B cell (primary cell): Measurements from ENCODE around the gene NDUFB6. TPM values are rescaled to one million over a fixed set of nuclear protein-coding genes. Genes with fewer than 3 reads are reported as not detected.
A peak's percentile ranks its signal among the peaks of the same experiment; 100 is the strongest.

Experiments used
- ATAC-seq: fragments of 200-7000 bp; cut with Tn5 transposase; one replicate; pipeline ENCODE4 v1.10.0; 2021; ENCODE audit warnings: low read depth, mild to moderate bottlenecking, moderate number of reproducible peaks, moderate library complexity
- CTCF ChIA-PET: fragments of 350-600 bp; sonication (Branson Sonifier 250); formaldehyde crosslinking; loops from one replicate; lab custom pipeline; 2021; ENCODE audit warnings: antibody characterized with exemption, inconsistent platforms; lab: Charles Lee
- POLR2A ChIA-PET: fragments of 350-600 bp; sonication (Branson Sonifier 250); formaldehyde crosslinking; loops from one replicate; lab custom pipeline; 2021; ENCODE audit warnings: antibody characterized with exemption; lab: Charles Lee
- DNase-seq: peaks from one replicate; pipeline ENCODE4 v3.0.0; 2013
- H2AFZ ChIP-seq: 2 replicates; pipeline ENCODE4 v1.6.1; 2012; ENCODE audit warnings: mild to moderate bottlenecking, low read depth, low read length; ENCODE audit not compliant: insufficient read depth, poor library complexity, severe bottlenecking
- H3K27ac ChIP-seq, 2 donors: 1 replicate in 1 of 2; 2 replicates in 1 of 2; pipeline ENCODE4 v1.5.1; 2012 to 2013; ENCODE audit warnings: low read length in 2 of 2, mild to moderate bottlenecking in 2 of 2, moderate library complexity in 1 of 2
- H3K27me3 ChIP-seq, 4 experiments: fragments of 200-600 bp in 1 of 4; sonication (generic) in 1 of 4; replicated peaks in 1 of 4; 1 replicate in 2 of 4; 2 replicates in 2 of 4; pipeline versions ENCODE4 v1.6.1 to v1.7.0; 2013 to 2016; ENCODE audit warnings: low read length in 3 of 4, mild to moderate bottlenecking in 2 of 4, mixed read lengths in 1 of 4, moderate library complexity in 1 of 4; ENCODE audit not compliant: insufficient read depth in 4 of 4, control insufficient read depth in 3 of 4; ENCODE audit errors: control extremely low read depth in 1 of 4
- H3K36me3 ChIP-seq, 2 experiments: replicated peaks in 1 of 2; 1 replicate in 1 of 2; 2 replicates in 1 of 2; pipeline versions ENCODE4 v1.6.1 to v1.7.1; 2013; ENCODE audit warnings: low read length in 1 of 2; ENCODE audit not compliant: insufficient read depth in 2 of 2, control insufficient read depth in 1 of 2; ENCODE audit errors: control extremely low read depth in 1 of 2, extremely low read depth in 1 of 2
- H3K4me1 ChIP-seq, 2 donors: fragments of 200-600 bp in 1 of 2; sonication (generic) in 1 of 2; 1 replicate in 1 of 2; 2 replicates in 1 of 2; pipeline versions ENCODE4 v1.5.1 to v1.6.1; 2013 to 2017; ENCODE audit warnings: low read length in 2 of 2; ENCODE audit not compliant: control insufficient read depth in 2 of 2, insufficient read depth in 2 of 2
- H3K4me2 ChIP-seq: replicated peaks from 2 replicates; pipeline ENCODE3; 2012; ENCODE audit warnings: mild to moderate bottlenecking, low read depth, low read length; ENCODE audit not compliant: poor library complexity, severe bottlenecking
- H3K4me3 ChIP-seq, 5 experiments: fragments of 200-600 bp in 1 of 5; sonication (generic) in 1 of 5; 1 replicate in 3 of 5; 2 replicates in 2 of 5; pipeline versions ENCODE4 v1.5.1 to v1.7.0; 2011 to 2016; ENCODE audit warnings: low read length in 4 of 5, mild to moderate bottlenecking in 4 of 5, low read depth in 2 of 5, control low read depth in 1 of 5, moderate library complexity in 1 of 5; ENCODE audit not compliant: insufficient read depth in 1 of 5; ENCODE audit errors: control extremely low read depth in 1 of 5, extremely low read depth in 1 of 5
- H3K79me2 ChIP-seq: fragments of 200-600 bp; sonication (generic); one replicate; pipeline ENCODE4 v1.6.0; 2016; ENCODE audit warnings: low read length; ENCODE audit not compliant: control insufficient read depth, insufficient read depth
- H3K9ac ChIP-seq: fragments of 200-600 bp; sonication (generic); 2 replicates; pipeline ENCODE4 v1.6.1; 2017; ENCODE audit warnings: mild to moderate bottlenecking, low read length, moderate library complexity
- H3K9me3 ChIP-seq, 3 donors: one replicate each; pipeline versions ENCODE4 v1.6.1 to v1.7.1; 2013; ENCODE audit warnings: low read length in 2 of 3; ENCODE audit not compliant: control insufficient read depth in 2 of 3, insufficient read depth in 1 of 3; ENCODE audit errors: control extremely low read depth in 1 of 3
- H4K20me1 ChIP-seq: 2 replicates; pipeline ENCODE4 v1.6.0; 2012; ENCODE audit warnings: mild to moderate bottlenecking, low read length; ENCODE audit not compliant: insufficient read depth, control insufficient read depth, poor library complexity, severe bottlenecking
- H3K27ac Mint-ChIP-seq: one replicate; pipeline ENCODE4 v1.8.0; 2021; ENCODE audit warnings: mixed read lengths
- H3K27me3 Mint-ChIP-seq: one replicate; pipeline ENCODE4 v1.8.0; 2021; ENCODE audit warnings: mixed read lengths
- H3K4me1 Mint-ChIP-seq: one replicate; pipeline ENCODE4 v1.8.0; 2021; ENCODE audit warnings: mixed read lengths
- H3K4me3 Mint-ChIP-seq: one replicate; pipeline ENCODE4 v1.8.0; 2021; ENCODE audit warnings: mixed read lengths
- H3K9me3 Mint-ChIP-seq: one replicate; pipeline ENCODE4 v1.8.0; 2022; ENCODE audit warnings: mixed read lengths; ENCODE audit not compliant: insufficient read depth
- CTCF ChIP-seq: fragments of 200-600 bp; IDR thresholded peaks from one replicate; pipeline ENCODE4 v1.8.0; 2022; ENCODE audit warnings: antibody characterized with exemption, mild to moderate bottlenecking
- EZH2 ChIP-seq: IDR thresholded peaks from 2 replicates; pipeline ENCODE4 v1.6.1; 2012; ENCODE audit warnings: borderline replicate concordance, low read depth, mild to moderate bottlenecking, moderate library complexity, low read length; ENCODE audit not compliant: insufficient read depth, poor library complexity, severe bottlenecking
- WGBS: methylation state at CpG from one replicate; pipeline ENCODE4 v1.1.5; 2013; ENCODE audit warnings: missing lambda C conversion rate; ENCODE audit not compliant: insufficient coverage; 5-methylcytosine and 5-hydroxymethylcytosine counted together
- intact Hi-C: fragments of 100-400 bp; cut with micrococcal nuclease; formaldehyde crosslinking; loops from one replicate; pipeline ENCODE4 v1.10.0; 2022
- polyA plus RNA-seq: library from polyadenylated mRNA; depleted of rRNA; stranded (reverse); fragments of >200 nt; gene quantifications from 2 replicates; pipeline ENCODE4 v1.2.3, GENCODE V29; 2012
- total RNA-seq, 2 donors: library from RNA; stranded (reverse); fragments of 120-200 nt in 1 of 2; gene quantifications; 1 replicate in 1 of 2; 2 replicates in 1 of 2; pipeline versions ENCODE4 v1.2.3 to v1.2.4, GENCODE V29; 2013 to 2022

Gene NDUFB6
- total and polyA plus RNA-seq, 2 donors (not counting 1 experiment from before 2014, with no cell fraction given): 7.4 to 13.6 TPM

- Mint-ChIP-seq H3K27me3 (peaks cover 38% of the 10 kb centered on the region), H3K9me3 (no peaks in the 10 kb centered on the region), H3K4me1 (no peaks in the 10 kb centered on the region), H3K27ac (no peak overlapping the region), H3K4me3 (no peak overlapping the region)
- no peak for ATAC-seq
- no peak overlapping the region for H2AFZ ChIP-seq
- no peak overlapping the region for H3K4me3 ChIP-seq
- H3K9ac ChIP-seq: no peak overlapping the region
- no peaks in the 10 kb centered on the region for H3K36me3 ChIP-seq
- TF ChIP-seq EZH2: no peak
- TF ChIP-seq CTCF: peak; percentile 28
- no peak overlapping the region for H3K27ac ChIP-seq
- no CpG with 5 or more reads among the region's 6 CpGs for WGBS
- ChIA-PET POLR2A (no interaction called here), CTCF (interaction anchor here (0.7 to 15.2 kb wide), 9 partner anchors 10 to 380 kb away, joined by 3 to 522 read pairs (median 5); no protein-coding TSS in a partner anchor)
- no peaks in the 10 kb centered on the region for H3K9me3 ChIP-seq
- intact Hi-C loops: loop anchor here (10.0 kb wide), 1 partner anchor 636 kb away; no protein-coding TSS in a partner anchor
- H3K4me1 ChIP-seq: no peaks in the 10 kb centered on the region
- no peaks in the 10 kb centered on the region for H4K20me1 ChIP-seq
- peak; percentile 38 for DNase-seq
- no peaks in the 10 kb centered on the region for H3K27me3 ChIP-seq
- no peak overlapping the region for H3K4me2 ChIP-seq
- no peaks in the 10 kb centered on the region for H3K79me2 ChIP-seq
Measured at GRCh38 chr9:32589083-32589723, 16.2 kb upstream of the NDUFB6 start.

DNA sequence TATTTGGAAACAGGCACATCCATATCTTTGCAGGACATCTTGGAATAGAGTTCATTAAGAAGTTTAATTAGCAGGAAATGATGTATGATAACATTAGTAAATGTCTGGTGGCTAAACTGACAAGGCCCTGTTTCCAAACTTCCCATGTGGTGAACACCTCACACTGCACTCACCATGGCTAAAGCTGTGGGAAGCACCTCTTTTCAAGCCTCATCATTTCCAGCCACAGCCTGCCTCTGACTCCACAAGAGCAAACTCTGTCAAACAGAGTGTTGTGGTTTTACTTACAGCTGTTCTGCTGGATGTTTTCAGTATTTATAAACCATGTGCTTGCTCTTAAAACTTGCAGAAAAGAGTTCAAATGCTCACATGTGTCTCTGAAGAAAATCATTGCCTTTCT is 14.9 kb upstream of the NDUFB6 start:
- DNase-seq (no peak), ATAC-seq (no peak)
- ChIA-PET CTCF (interaction anchor here (1.0 to 15.2 kb wide), 7 partner anchors 9 to 385 kb away, joined by 3 to 522 read pairs (median 5); no protein-coding TSS in a partner anchor), POLR2A (interaction anchor here (0.7 kb wide), 1 partner anchor 74 kb away, joined by 3 read pairs; no protein-coding TSS in a partner anchor)
- Histone ChIP-seq H3K9me3 (no peaks in the 10 kb centered on the region), H3K27me3 (no peaks in the 10 kb centered on the region), H3K4me2 (no peak overlapping the region), H4K20me1 (no peaks in the 10 kb centered on the region), H3K4me3 (no peak overlapping the region), H2AFZ (no peak overlapping the region), H3K27ac (no peak overlapping the region), H3K9ac (no peak overlapping the region), H3K79me2 (no peaks in the 10 kb centered on the region), H3K36me3 (no peaks in the 10 kb centered on the region), H3K4me1 (no peaks in the 10 kb centered on the region)
- H3K4me3 Mint-ChIP-seq: no peak overlapping the region
- intact Hi-C loops: loop anchor here (10.0 kb wide), 1 partner anchor 637 kb away; no protein-coding TSS in a partner anchor
- H3K9me3 Mint-ChIP-seq: no peaks in the 10 kb centered on the region
- no peaks in the 10 kb centered on the region for H3K4me1 Mint-ChIP-seq
- peaks cover 38% of the 10 kb centered on the region for H3K27me3 Mint-ChIP-seq
- TF ChIP-seq CTCF (no peak), EZH2 (no peak)
- no peak overlapping the region for H3K27ac Mint-ChIP-seq
